Renal cortex interstitium (tissue), 11 donors: ENCODE data around the gene LAMTOR2. TPM values are rescaled to one million over a fixed set of nuclear protein-coding genes. Genes with fewer than 3 reads are reported as not detected.
A peak's percentile ranks its signal among the peaks of the same experiment; 100 is the strongest.

ENCODE experiments used
- DNase-seq, 11 donors: peaks; one replicate each; pipeline ENCODE4 v3.0.0-alpha.2; 2013; ENCODE audit warnings: low read depth in 9 of 11, low spot score in 4 of 11; ENCODE audit errors: extremely low read depth in 1 of 11
- polyA plus RNA-seq, 3 donors: library from polyadenylated mRNA; unstranded; fragments of 120-200 nt; gene quantifications; one replicate each; pipeline ENCODE4 v1.2.1, GENCODE V29; 2013; ENCODE audit not compliant: insufficient read length in 3 of 3

LAMTOR2 gene
- polyA plus RNA-seq, 3 donors: 51.4 to 65.5 (median 58.1) TPM

DNA sequence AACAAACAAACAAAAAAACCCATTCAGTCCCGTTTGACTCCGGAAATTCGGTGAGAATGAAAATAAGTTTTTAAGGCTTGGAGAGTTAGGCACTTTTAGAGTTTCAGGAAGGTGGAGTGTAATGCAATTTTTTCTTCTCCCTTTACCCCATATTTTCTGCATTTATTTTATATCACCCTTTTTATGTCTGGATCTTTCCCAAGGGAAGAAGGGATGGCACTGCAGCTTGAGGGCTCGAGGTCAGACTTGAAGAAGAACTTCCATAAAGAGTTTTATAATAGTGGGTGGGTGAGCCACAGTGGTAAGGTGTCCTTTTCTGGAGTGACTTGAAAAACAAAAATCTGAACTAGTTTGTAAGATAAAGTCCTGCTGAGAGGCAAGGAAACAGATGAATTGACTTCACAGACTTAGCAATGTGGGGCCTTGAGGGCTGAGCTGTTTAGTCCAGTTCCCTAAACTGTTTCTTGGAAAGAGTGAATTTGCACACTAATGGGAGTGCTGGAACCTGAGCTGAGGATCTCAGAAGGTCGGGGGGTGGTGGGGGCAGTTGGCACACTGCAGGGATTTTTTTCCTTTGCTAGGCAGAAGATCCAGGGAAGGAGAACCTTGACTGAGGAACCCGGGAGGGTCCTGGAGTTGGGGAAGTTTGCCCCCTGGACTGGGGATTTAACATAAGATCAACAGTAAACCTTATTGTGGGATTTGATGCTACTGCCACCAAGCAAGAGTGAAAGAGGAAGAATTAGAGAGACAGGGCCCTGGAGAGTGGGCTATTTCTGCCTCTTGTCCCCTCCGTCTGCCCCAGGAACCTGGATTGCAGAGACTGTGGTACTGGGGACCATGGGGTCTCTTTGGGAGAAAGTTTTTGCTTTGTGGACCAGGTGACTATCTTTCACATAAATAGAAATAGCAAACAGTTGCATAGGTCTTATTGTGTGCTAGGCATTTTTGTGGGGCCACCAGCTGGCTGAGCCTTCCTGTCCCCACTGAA, 29.5 kb downstream of the LAMTOR2 start:
- no peak for DNase-seq

DNA sequence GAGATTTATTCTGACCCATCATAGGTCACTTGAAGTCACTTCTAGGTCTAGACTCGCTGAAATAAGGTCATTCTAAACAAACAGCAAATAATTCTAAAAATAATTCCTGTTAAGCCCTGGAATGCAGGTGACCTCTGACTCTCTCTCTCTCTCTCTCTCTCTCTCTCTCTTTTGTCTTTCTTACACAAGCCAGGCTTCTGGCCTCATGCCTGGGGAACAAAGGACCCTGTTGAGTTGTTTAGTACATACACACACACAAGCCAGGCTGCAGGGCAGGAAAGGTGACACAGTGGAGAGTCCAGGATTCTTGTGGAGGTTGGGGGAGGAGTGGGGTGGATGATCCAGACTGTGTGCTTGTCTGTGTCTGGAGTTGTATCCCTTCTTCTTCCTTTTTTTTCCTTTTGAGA, 31.7 kb downstream of the LAMTOR2 start:
- no peak for DNase-seq

DNA sequence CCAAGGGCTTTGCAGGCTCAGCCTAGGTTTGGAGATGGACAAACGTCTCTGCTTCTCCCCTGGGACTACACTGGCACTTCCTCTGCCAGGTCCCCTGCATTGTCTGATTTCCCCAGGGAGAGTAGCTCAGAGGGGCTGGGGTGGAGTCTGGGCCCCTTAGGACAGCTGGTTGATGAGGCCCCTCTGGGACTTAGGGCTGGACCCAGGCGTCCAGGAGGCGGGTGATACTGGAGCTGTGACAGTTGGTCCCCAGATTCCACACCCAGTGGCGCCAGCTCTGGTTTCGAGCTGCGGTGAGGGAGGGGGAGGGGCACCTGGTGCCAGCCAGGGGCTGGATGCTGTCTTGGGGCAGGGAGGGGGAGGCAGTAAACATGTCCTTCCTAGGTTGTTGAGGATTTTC, 35.1 kb downstream of the LAMTOR2 start:
- no peak for DNase-seq

DNA sequence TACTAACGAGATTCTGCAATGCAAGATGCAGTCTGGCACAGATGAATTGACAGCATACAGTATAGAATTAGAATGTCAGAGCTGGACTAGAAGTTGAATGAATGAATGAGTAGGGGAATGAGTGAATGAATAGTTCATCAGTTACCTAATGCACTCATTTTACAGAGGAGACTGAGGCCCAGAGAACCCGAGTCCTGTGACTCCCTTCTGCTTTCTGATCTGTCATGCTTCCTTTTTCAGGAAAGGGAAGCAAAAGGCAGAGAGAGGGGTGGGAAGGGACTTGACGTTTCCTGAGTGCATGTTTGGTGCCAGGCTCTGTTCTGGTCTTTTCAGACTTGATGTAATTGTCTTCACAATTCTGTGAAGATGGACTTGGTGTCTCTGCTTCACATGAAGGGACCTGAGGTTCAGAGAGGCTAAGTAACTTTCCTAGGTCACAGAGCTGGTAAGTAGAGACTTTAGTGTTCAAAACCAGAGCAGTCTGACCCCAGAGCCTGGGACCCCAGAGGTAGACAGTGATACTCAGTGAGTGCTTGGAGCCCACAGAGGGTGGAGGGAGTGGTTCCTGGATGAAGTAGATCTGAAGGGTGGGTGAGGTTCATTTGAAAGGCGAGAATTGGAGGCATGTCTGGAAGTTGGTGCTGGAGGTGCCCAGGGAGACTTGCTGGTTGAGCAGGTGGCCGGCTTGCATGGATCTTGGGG, 35.7 kb downstream of the LAMTOR2 start:
- no peak for DNase-seq

DNA sequence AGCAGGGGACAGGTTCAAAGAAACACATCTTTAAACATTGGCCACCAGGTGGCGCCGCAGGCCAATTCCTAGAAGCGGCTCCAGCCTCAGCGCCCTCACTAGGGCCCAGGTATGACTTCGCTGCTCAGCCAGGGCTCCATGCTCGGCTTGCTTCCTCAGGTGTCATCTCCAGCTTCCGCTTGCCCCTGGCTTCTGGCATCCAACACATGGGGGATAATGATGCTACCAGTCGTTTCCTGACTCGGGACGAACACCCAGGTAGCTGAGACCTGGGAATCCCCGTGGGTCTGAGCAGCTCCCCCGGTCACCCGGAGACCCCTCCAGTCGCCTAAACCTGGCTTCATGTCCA, 36.2 kb downstream of the LAMTOR2 start:
- peak in 4 of 11 donors; percentile 70 to 81 (median 76) for DNase-seq

DNA sequence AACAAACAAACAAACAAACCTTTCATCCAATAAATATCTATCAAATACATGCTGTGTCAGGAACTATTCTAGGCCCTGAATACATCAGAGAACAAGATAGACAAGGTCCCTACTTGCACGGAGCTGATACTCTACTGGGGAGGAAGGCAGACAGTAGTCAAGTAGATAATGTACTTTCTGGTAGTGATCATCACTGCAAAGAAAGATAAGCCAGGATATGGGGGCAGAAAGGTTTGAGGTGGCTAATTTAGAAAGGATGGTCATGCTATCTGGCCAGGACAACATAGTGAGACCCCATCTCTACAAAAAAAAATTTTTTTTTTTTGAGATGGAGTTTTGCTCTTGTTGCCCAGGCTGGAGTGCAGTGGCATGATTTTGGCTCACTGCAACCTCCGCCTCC, 37.0 kb downstream of the LAMTOR2 start:
- no peak for DNase-seq

DNA sequence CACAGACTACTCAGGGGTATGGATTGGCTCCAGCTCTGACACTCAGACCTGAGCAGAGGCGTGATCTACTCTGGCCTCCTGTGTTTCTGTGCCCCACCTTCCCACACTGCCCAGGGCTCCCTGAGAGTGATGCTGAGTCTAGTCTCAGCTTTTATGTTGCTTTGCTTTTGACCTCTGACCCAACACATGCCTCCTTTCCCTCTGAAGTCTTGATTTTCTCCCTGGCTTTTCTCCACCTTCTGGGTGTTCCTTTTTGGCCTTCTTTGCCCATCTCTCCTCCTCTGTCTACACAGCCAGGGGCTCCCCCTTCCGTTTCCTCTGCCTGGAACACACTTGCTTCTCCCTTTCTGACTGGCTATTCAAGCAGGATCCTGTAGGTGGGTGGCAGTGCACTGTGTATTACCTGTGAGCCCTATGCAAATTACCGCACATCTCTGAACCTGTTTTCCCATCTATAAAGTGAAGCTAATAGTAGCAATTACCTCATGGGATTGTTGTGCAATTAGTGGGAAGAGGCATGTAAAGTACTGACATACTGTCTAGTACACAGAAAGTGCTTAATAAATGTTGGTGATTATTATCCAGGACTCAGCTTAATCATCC, 41.4 kb downstream of the LAMTOR2 start:
- DNase-seq: no peak

DNA sequence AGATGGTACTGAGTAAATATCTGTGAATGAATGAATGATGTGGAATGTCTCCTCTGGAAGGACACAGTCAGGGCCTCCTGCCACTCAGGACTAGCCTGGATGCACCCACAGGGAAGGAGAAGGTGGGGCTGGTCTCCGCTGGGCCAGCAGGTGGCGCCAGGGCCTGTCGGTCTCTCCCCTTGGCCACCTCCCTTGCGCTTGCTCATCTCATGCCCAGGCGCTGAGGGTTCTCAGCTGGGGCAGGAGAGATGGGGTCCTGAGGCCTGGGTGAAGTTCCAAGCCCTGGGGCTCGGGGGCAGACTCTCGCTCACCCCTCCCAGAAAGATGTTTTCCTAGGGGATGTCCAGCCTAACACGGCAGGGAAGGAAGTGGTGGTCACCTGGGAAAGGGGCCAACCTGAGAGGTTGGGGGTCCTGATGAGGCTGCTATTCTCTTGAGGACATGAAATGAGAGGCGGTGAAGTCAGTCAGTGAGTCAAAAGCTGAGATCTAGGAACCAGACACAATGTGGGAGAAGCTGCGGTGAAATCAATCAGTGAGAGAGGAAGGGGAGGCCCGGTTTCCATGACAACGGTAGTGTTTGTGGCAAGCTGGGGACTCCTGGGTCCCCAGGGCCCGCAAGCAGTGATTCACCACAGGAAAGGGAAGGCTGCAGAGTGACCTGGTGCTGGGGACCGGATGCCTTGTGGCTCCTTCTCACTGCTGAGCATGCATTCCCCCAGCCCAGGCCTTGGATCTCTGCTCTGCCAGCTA, 42.2 kb downstream of the LAMTOR2 start:
- DNase-seq: peak in 1 of 11 donors; percentile 63

DNA sequence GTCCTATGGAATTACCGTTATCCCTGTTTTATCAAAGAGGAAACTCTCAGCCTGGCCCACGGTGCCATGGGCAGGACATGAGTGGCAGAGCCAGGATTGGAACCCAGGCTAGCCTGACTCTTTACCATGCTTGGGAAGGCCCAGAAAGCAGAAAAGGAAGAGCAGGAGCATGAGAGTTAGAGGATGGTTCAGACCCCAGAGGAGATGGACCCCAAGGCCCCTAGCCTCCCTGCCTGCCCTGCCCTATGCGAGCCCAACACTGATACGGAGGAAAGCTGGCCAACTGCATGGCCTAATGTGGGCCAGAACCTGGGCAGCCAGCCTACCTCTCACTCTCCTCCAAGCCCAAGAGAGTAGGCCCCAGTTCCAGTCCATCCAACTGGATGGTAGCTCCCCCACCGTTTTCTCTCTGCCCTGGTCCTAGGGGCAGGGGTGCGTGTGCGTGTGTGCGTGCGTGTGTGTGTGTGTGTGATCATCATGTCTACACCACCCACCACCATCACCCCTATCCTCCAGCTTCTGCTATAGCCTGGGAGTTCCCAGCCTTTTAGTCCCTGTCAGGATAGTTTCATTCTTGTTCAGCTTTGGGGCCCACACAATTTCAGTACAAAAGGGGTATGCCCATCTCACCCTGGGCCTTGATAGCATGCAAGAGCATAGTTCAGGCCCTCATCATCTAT, 43.1 kb downstream of the LAMTOR2 start:
- no peak for DNase-seq

DNA sequence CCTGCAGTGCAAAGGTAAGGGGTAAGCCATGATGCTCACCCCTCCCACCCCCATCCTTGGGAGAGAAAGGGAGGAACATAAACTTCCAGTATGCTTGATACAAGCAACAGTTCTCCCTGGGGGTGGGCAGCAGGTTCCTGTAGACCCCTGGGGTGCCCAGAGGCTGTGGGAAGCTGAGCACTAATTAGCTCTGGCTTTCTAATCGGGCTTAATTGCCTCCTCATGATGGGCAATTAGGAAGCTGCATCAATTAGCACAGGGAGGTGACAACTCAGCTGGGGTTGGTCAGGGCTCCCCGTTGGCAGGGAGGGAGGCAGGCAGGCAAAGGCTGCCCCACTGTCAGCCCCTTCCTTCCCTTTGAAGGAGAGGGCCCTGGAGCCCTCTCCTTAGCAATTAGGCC, 44.2 kb downstream of the LAMTOR2 start:
- DNase-seq: no peak

DNA sequence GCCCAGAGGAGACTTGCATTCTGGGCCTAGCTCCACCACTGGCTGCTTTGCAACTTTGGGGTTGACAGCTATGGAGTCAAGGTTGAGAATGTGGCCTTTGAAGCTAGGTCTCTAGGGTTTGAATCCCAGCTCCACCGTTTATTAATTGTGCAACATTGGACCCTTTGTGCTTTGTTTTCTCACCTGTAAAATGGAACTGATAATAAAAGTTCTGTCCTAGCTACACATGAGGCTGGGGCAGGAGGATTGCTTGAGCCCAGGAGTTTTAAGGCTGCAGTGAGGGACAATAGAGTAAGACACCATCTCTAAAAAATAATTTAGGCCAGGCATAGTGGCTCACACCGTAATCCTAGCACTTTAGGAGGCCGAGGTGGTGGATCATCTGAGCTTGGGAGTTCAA, 44.7 kb downstream of the LAMTOR2 start:
- no peak for DNase-seq

DNA sequence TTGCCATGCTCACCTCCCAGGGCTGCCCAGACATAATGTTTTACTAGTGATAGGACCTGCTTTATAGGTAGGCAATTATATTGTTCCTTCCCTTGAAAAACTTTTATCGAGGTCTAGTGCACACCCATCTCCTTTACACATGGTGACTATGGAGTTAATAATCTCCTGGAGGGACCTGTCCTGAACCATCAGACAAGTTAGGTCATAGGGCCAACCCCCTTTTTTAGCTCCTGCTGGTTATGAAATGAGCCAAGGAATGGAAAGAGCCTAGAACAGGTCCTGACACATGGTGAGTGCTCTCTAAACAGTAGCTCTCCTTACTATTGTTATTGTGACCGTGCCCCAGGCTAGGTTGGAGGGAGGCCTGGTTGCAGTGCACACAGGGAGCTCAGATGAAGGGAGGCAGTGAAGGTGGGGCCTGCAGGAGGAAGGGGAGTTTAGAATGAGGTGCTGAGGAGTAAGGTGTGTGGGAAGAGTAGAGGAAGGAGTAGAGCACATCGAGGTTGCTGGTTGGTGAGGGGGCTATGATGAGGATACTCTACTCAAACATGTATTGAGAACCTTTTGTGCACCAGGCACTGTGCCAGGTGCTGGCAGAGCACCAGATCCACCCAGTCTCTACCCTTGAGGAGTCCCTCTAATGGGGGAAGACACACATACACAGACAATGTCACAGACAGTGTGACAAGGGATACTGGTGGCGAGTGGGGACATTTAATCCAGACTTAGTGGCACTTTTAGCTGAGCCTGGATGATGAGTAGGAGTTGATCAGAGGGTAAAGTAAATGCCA, 45.8 kb downstream of the LAMTOR2 start:
- DNase-seq: no peak

DNA sequence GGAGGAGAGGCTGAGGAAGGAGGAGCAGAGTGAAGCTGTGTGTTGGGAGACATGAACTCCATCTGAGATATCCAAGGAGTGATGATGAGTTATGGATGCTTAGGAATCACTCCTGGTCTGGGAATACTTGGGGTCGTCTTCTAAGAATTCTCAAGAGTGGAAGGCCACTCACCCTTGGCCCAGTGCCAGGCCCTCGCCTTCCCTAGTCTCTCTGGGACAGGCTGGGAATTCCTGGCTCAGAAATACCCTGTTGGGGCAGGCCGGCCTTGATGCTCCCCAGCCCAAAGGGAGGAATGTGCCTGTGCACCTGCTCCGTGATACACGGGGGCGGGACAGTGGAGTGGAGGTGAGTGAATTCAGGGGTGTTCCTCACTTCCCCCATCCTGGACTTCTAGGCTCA, 47.3 kb downstream of the LAMTOR2 start:
- no peak for DNase-seq

DNA sequence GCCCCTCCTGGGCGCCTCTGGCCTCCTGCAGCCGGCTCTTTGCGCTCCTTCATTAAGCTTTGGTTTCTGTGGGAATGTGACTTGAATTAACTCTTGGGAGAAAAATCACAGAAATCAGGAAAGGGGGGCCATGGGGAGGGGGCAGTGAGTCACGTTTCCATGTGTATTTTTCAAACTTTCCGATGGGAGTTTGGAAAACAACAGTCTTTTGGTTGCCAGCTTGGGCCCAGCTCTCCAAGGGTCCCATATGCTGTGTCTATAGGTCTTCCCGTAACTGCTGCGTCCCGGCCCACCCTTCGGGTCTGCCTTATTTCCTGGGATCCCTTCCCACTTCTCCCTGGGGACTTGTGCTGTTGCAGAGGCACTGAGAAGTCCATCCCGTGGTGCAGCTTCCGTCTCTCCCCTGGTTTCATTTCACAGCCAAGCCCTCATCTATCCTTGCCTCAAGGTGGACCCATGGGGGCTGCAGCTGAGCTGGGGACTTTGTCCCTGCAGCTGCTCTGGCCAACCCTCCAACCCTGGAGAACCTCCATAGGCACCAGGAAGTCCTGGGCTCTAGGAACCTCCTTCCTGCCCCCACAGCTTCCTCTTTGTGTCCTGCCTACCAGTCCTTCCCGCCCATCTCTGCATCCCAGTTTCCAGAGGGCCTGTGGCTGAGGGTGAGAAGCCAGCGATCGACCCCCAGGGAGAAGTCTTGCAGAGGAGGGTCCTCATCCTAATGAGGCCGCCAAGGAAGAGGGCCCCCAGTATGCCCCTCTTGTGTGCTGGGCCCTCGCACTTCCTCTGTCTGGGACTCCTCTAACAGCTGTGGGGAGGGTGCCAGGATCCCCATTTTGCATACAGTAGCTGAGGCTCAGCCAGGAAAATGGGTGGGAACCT, 48.3 kb downstream of the LAMTOR2 start:
- DNase-seq: no peak

DNA sequence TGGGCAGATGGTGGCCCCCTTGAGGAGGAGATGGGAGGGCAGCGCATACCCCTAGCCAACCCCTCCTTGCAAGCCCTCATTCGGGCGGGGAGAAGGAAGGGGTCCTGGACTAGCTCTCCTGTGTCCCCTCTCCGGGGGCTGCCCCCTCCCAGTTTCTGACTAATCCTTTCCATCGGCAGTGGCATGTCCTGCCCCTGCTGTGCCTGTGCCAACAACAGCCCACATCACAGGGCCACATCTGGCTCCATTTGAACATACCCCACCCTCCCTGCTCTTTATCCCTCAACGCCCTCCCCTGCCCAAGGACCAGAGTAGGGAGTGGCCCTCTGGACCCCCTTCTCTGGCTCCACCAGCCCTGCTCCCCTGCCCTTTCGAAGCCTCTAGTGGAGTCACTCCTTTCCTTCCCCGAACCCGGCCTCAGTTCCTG, 49.0 kb downstream of the LAMTOR2 start:
- DNase-seq: no peak

DNA sequence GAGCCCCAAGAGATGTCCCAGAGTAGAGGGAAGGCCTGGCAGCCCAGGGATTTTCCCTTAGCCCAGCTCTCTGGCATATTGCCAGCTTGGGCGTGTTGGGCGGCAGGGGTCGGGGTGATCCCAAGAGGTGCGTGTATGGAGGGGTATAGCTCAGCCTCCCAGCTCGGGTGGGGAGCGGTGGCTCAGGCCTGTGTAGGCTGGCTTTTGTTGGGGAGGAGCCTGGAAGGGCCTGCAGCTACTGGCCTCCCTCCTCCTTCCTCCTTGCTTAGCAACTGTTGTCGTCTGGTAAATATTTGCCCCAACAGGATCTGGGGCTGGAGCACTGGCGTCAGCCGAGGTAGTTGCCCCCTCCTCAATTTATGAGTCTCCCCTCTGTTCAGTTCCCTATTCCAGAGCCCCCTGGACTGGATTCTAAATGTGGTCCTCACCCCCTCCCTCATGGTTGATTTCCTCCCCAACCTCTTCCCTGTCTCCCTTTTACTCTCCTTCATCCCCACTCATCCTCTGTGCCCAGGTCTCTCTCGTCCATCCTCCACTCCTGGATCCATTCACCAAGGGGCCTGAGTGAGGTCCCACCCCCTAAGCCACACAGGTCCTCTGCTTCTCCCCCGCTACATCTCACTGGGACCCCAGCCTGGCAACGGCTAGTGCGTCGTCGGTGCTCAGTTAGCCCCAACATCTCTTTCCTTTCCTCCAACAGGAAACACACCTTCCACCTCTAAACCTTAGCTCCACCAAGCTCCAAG, 49.7 kb downstream of the LAMTOR2 start:
- DNase-seq: peak in 2 of 11 donors; percentile 73 to 85
